Renal pelvis (tissue), 12 donors: ENCODE results near the gene AK2. TPM values are rescaled to one million over a fixed set of nuclear protein-coding genes. Genes with fewer than 3 reads are reported as not detected.
"Not testable (repeated sequence)": the region's sequence is repeated elsewhere in the genome, so short reads cannot be mapped to it uniquely, and the experiment has no call there.

Experiments used
- DNase-seq: peaks from one replicate; pipeline ENCODE4 v3.0.0-alpha.2; 2013
- long read RNA-seq, 16 experiments: transcript quantifications; one replicate each; lab custom pipeline, GENCODE V29; 2026
- polyA plus RNA-seq, 3 donors: library from polyadenylated mRNA; unstranded; fragments of 120-200 nt; gene quantifications; one replicate each; pipeline ENCODE4 v1.2.1, GENCODE V29; 2013; ENCODE audit not compliant: insufficient read length in 3 of 3

Gene AK2
- 100 to 1,000 TPM; 206 to 247 (median 241) TPM for polyA plus RNA-seq
- long read RNA-seq, donor 1, transcript AK2-201 (6 exons, 1,021 nt), result major isoform, 41 of 150 reads
- long read RNA-seq, donor 1, transcript AK2-212 (7 exons, 886 nt), result minor isoform, 6 of 150 reads
- long read RNA-seq, donor 1, transcript AK2-202 (7 exons, 3,586 nt), result minor isoform, 25 of 150 reads
- long read RNA-seq, donor 1, partial matches to known transcripts, result 71 of 150 reads
- long read RNA-seq, donor 1, other reads (novel, unspliced or antisense), result 0 of 150 reads
- long read RNA-seq, donor 2, transcript AK2-201 (6 exons, 1,021 nt), result major isoform, 60 of 166 reads
- long read RNA-seq, donor 2, transcript AK2-202 (7 exons, 3,586 nt), result minor isoform, 30 of 166 reads
- long read RNA-seq, donor 2, partial matches to known transcripts, result 67 of 166 reads
- long read RNA-seq, donor 2, other reads (novel, unspliced or antisense), result 0 of 166 reads
- long read RNA-seq, donor 3, transcript AK2-202 (7 exons, 3,586 nt), result minor isoform, 27 of 115 reads
- long read RNA-seq, donor 3, transcript AK2-201 (6 exons, 1,021 nt), result major isoform, 40 of 115 reads
- long read RNA-seq, donor 3, partial matches to known transcripts, result 43 of 115 reads
- long read RNA-seq, donor 3, other reads (novel, unspliced or antisense), result 0 of 115 reads
- long read RNA-seq, donor 4, transcript AK2-201 (6 exons, 1,021 nt), result major isoform, 48 of 133 reads
- long read RNA-seq, donor 4, transcript AK2-202 (7 exons, 3,586 nt), result minor isoform, 22 of 133 reads
- long read RNA-seq, donor 4, partial matches to known transcripts, result 58 of 133 reads
- long read RNA-seq, donor 4, other reads (novel, unspliced or antisense), result 0 of 133 reads
- long read RNA-seq, donor 5, transcript AK2-202 (7 exons, 3,586 nt), result minor isoform, 10 of 55 reads
- long read RNA-seq, donor 5, transcript AK2-201 (6 exons, 1,021 nt), result major isoform, 31 of 55 reads
- long read RNA-seq, donor 5, partial matches to known transcripts, result 11 of 55 reads
- long read RNA-seq, donor 5, other reads (novel, unspliced or antisense), result 0 of 55 reads
- long read RNA-seq, donor 6, transcript AK2-202 (7 exons, 3,586 nt), result minor isoform, 23 of 113 reads
- long read RNA-seq, donor 6, transcript AK2-201 (6 exons, 1,021 nt), result major isoform, 41 of 113 reads
- long read RNA-seq, donor 6, transcript AK2-212 (7 exons, 886 nt), result minor isoform, 5 of 113 reads
- long read RNA-seq, donor 6, partial matches to known transcripts, result 37 of 113 reads
- long read RNA-seq, donor 6, other reads (novel, unspliced or antisense), result 0 of 113 reads
- long read RNA-seq, donor 7, transcript AK2-202 (7 exons, 3,586 nt), result minor isoform, 29 of 119 reads
- long read RNA-seq, donor 7, transcript AK2-201 (6 exons, 1,021 nt), result major isoform, 52 of 119 reads
- long read RNA-seq, donor 7, transcript AK2-206 (5 exons, 811 nt), result minor isoform, 6 of 119 reads
- long read RNA-seq, donor 7, partial matches to known transcripts, result 30 of 119 reads
- long read RNA-seq, donor 7, other reads (novel, unspliced or antisense), result 0 of 119 reads
- long read RNA-seq, donor 8, transcript AK2-201 (6 exons, 1,021 nt), result minor isoform, 11 of 36 reads
- long read RNA-seq, donor 8, transcript AK2-202 (7 exons, 3,586 nt), result major isoform, 15 of 36 reads
- long read RNA-seq, donor 8, partial matches to known transcripts, result 7 of 36 reads
- long read RNA-seq, donor 8, other reads (novel, unspliced or antisense), result 0 of 36 reads
- long read RNA-seq, donor 9, transcript AK2-202 (7 exons, 3,586 nt), result minor isoform, 25 of 149 reads
- long read RNA-seq, donor 9, transcript AK2-201 (6 exons, 1,021 nt), result major isoform, 58 of 149 reads
- long read RNA-seq, donor 9, partial matches to known transcripts, result 59 of 149 reads
- long read RNA-seq, donor 9, other reads (novel, unspliced or antisense), result 0 of 149 reads
- long read RNA-seq, donor 10, transcript AK2-201 (6 exons, 1,021 nt), result major isoform, 50 of 128 reads
- long read RNA-seq, donor 10, transcript AK2-202 (7 exons, 3,586 nt), result minor isoform, 17 of 128 reads
- long read RNA-seq, donor 10, partial matches to known transcripts, result 55 of 128 reads
- long read RNA-seq, donor 10, other reads (novel, unspliced or antisense), result 0 of 128 reads
- long read RNA-seq, donor 11, transcript AK2-202 (7 exons, 3,586 nt), result minor isoform, 18 of 63 reads
- long read RNA-seq, donor 11, transcript AK2-201 (6 exons, 1,021 nt), result major isoform, 24 of 63 reads
- long read RNA-seq, donor 11, partial matches to known transcripts, result 18 of 63 reads
- long read RNA-seq, donor 11, other reads (novel, unspliced or antisense), result 0 of 63 reads
- long read RNA-seq, donor 12, transcript AK2-202 (7 exons, 3,586 nt), result minor isoform, 27 of 178 reads
- long read RNA-seq, donor 12, transcript AK2-201 (6 exons, 1,021 nt), result major isoform, 74 of 178 reads
- long read RNA-seq, donor 12, transcript AK2-206 (5 exons, 811 nt), result minor isoform, 5 of 178 reads
- long read RNA-seq, donor 12, partial matches to known transcripts, result 63 of 178 reads
- long read RNA-seq, donor 12, other reads (novel, unspliced or antisense), result 0 of 178 reads
- long read RNA-seq, donor 13, transcript AK2-202 (7 exons, 3,586 nt), result minor isoform, 24 of 81 reads
- long read RNA-seq, donor 13, transcript AK2-201 (6 exons, 1,021 nt), result major isoform, 30 of 81 reads
- long read RNA-seq, donor 13, partial matches to known transcripts, result 19 of 81 reads
- long read RNA-seq, donor 13, other reads (novel, unspliced or antisense), result 0 of 81 reads
- long read RNA-seq, donor 14, result 0 reads
- long read RNA-seq, donor 15, transcript AK2-206 (5 exons, 811 nt), result minor isoform, 5 of 198 reads
- long read RNA-seq, donor 15, transcript AK2-201 (6 exons, 1,021 nt), result major isoform, 77 of 198 reads
- long read RNA-seq, donor 15, transcript AK2-212 (7 exons, 886 nt), result minor isoform, 5 of 198 reads
- long read RNA-seq, donor 15, transcript AK2-202 (7 exons, 3,586 nt), result minor isoform, 33 of 198 reads
- long read RNA-seq, donor 15, partial matches to known transcripts, result 74 of 198 reads
- long read RNA-seq, donor 15, other reads (novel, unspliced or antisense), result 0 of 198 reads
- long read RNA-seq, donor 16, transcript AK2-201 (6 exons, 1,021 nt), result major isoform, 52 of 135 reads
- long read RNA-seq, donor 16, transcript AK2-202 (7 exons, 3,586 nt), result minor isoform, 25 of 135 reads
- long read RNA-seq, donor 16, partial matches to known transcripts, result 53 of 135 reads
- long read RNA-seq, donor 16, other reads (novel, unspliced or antisense), result 0 of 135 reads

DNA sequence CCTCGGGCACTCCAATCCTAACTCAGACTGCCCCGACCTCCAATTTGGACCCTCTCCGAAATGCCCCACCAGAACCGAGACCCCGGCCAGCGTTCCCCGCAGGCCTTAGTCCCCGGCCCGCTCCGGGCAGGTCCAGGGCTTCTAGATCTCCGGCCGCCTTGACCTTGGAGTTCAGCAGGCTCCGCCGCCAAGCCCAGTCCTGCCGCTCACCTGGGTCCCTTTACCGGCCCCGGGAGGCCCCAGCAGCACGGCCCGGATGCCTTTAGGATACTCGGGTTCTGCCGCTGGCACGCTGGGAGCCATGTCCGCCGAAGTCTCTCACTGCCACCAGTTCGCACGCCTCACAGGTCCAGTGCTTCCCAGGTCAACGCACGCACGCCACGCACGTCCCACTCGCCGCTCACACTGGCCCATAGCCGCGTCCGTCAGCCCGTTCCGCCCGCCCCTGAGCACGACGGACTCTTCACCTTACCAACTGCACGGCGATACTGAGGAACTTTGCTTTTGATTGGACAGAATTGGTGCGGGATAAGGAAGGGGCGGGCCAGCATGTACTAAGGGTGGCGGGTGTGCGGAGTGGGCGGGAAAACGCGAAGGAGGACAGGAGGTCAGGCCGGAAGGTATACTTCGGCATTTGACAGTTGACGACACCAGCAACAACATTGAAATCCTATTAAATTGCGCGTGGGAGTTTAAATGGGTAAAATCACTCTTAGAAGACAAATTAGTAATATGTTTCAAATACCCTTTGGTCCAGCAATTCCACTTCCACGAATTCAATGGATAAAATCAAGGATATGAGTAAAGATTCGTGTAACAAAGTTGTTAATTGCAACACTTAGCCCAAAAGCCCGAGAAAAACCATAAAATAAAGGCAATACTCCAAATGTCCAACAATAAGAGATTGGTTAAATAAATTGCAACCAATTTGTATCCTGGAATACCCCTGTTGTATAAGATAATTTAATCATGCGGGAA lies at the start of gene AK2:
AK2 (minus strand) TSS at position 358 of the 978 bp plus-strand sequence; CDS start at position 303, 55 bp downstream.
- peak; percentile 95 for DNase-seq

GRCh38 chr1:33086384-33086850 lies 49.7 kb upstream of the AK2 start:
- peak; percentile 77 for DNase-seq

- no peak for DNase-seq
Observed at GRCh38 chr1:33085332-33085731, 48.6 kb upstream of the AK2 start.

GRCh38 chr1:33082575-33083108 lies 46.0 kb upstream of the AK2 start:
- DNase-seq, result no peak

GRCh38 chr1:33081554-33082305 lies 45.0 kb upstream of the AK2 start:
- no peak for DNase-seq

GRCh38 chr1:33080885-33081553 lies 44.3 kb upstream of the AK2 start, which contains the start of gene AZIN2:
AZIN2 (plus strand) TSS chr1:33081153; CDS start chr1:33082250, 1,097 bp downstream.
- peak; percentile 95 for DNase-seq

- DNase-seq, result no peak
Observed at GRCh38 chr1:33080373-33080772, 43.7 kb upstream of the AK2 start.

DNA sequence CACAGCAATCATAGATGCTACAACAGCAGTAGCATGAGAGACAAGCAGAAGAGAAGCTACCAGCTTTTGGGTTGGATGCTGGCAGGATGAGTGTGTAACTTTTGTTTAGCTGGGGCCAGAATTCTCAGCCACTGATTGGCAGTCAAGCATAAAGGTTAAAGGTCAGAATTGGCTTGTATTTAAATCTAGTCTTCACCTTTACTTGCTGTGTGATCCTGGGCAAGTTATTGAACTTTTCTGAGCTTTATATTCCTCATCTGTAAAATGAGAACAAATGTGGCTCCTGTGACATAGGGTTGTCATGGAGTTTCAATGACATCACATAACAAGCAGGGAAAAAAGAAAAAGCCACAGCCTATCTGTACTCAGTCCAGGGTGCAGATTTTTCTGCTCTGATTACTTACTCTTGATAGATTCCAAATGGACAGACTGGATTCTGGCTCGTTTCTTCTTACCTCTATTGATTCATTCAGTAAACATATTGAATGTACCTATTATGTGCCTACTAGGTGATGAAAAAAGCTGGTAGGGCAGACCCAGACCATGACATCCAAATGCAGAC lies 41.4 kb upstream of the AK2 start:
- DNase-seq, result no peak

GRCh38 chr1:33074193-33074945 lies 37.7 kb upstream of the AK2 start:
- no peak for DNase-seq

DNA sequence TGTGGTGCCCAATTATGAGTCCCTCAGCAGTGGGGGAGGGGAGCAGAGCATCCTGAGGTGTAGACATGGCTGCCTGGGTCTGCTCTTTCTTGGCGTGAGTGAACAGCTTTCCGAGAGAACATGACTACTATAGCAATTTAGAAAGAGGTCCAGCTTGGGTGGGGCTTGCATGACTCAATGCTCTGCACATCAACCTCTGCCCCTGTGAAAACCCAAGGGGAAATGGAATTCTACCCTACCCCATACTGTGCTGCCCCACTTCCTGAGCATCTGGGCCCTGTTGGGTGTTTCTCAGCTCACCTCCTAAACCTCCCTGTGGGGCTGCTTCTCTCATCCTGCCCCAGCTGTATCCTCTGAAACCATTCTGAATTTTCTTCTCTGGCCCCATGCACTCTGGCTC lies 36.0 kb upstream of the AK2 start:
- no peak for DNase-seq

DNA sequence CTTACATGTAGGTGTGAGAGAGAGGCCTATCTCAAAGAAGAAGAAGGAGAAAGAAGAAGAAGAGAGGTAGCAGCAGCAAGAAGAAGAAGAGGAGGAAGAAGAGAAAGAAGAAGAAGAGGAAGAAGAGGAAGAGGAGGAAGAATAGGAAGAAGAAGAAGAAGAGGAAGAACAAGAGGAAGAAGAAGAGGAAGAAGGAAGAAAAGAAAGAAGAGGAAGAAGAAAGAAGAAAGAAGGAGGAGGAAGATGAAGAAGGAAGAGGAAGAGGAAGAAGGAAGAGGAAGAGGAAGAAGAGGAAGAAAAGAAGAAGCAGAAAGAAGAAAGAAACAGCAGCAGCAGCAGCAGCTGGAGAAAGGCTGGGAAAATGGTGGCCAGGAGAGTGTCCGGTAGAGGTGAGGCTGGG lies 33.9 kb upstream of the AK2 start:
- no peak for DNase-seq

GRCh38 chr1:33068108-33068507 lies 31.4 kb upstream of the AK2 start:
- not testable (repeated sequence) for DNase-seq

GRCh38 chr1:33066477-33066876 lies 29.8 kb upstream of the AK2 start:
- not testable (repeated sequence) for DNase-seq
